ENCODE measurements around the gene KANSL1. TPM values are rescaled to one million over a fixed set of nuclear protein-coding genes. Genes with fewer than 3 reads are reported as not detected.

The KANSL1 gene
- total RNA-seq, 4 donors from 2014 or later = 91.3 to 120 (median 105) TPM

- DNase-seq (ENCODE audit: low spot score in 2 of 2) = no peak
- H3K9me3 ChIP-seq = no peaks in the 10 kb centered on the region
- no peaks in the 10 kb centered on the region for H3K27me3 ChIP-seq
- no peak overlapping the region for H3K27ac ChIP-seq
- no peak overlapping the region for H3K4me3 ChIP-seq
- TF ChIP-seq CTCF (IDR thresholded peaks at IDR 0.05) = no peak
- no peak for TF ChIP-seq POLR2A (IDR thresholded peaks at IDR 0.05)
- no peak for TF ChIP-seq EP300 (IDR thresholded peaks at IDR 0.05)
- H3K4me1 ChIP-seq = peaks cover 0 to 32% (median 6%) of the 10 kb centered on the region in 4 donors
- 84% methylated on average over 6 of the region's 6 CpGs for WGBS, 2 donors
- peaks cover 0 to 22% (median 0%) of the 10 kb centered on the region in 3 donors for H3K36me3 ChIP-seq
Measured at GRCh38 chr17:46059486-46059885, 133.7 kb downstream of the KANSL1 start.

GRCh38 chr17:46057366-46057765, 135.9 kb downstream of the KANSL1 start:
- TF ChIP-seq EP300 (IDR thresholded peaks at IDR 0.05) (no peak), POLR2A (IDR thresholded peaks at IDR 0.05) (no peak), CTCF (IDR thresholded peaks at IDR 0.05) (no peak)
- Histone ChIP-seq H3K36me3 (peaks cover 0 to 25% (median 0%) of the 10 kb centered on the region in 3 donors), H3K27ac (peak overlapping the region in 1 of 4 donors; percentile 30), H3K9me3 (no peaks in the 10 kb centered on the region), H3K27me3 (no peaks in the 10 kb centered on the region), H3K4me1 (peaks cover 0 to 22% (median 6%) of the 10 kb centered on the region in 4 donors), H3K4me3 (no peak overlapping the region)
- DNase-seq (ENCODE audit: low spot score in 2 of 2) = no peak
- WGBS, 2 donors = 83 to 86% methylated on average over 4 of the region's 4 CpGs

GRCh38 chr17:46056800-46057304, 136.4 kb downstream of the KANSL1 start:
- no peaks in the 10 kb centered on the region for H3K9me3 ChIP-seq
- H3K27me3 ChIP-seq = no peaks in the 10 kb centered on the region
- H3K36me3 ChIP-seq = peaks cover 0 to 23% (median 0%) of the 10 kb centered on the region in 3 donors
- TF ChIP-seq EP300 (IDR thresholded peaks at IDR 0.05) (no peak), CTCF (IDR thresholded peaks at IDR 0.05) (no peak), POLR2A (IDR thresholded peaks at IDR 0.05) (no peak)
- peaks cover 0 to 28% (median 6%) of the 10 kb centered on the region in 4 donors for H3K4me1 ChIP-seq
- WGBS, 2 donors = 46 to 51% methylated on average over 4 of the region's 4 CpGs
- no peak for DNase-seq (ENCODE audit: low spot score in 2 of 2)
- H3K4me3 ChIP-seq = no peak overlapping the region
- H3K27ac ChIP-seq = peak overlapping the region in 1 of 4 donors; percentile 30

- Histone ChIP-seq H3K4me3 (no peak overlapping the region), H3K9me3 (no peaks in the 10 kb centered on the region), H3K4me1 (peaks cover 0 to 29% (median 6%) of the 10 kb centered on the region in 4 donors), H3K36me3 (peaks cover 3 to 36% (median 7%) of the 10 kb centered on the region in 3 donors), H3K27ac (no peak overlapping the region), H3K27me3 (no peaks in the 10 kb centered on the region)
- WGBS, 2 donors = 95% methylated on average over 8 of the region's 8 CpGs
- no peak for DNase-seq (ENCODE audit: low spot score in 2 of 2)
- TF ChIP-seq POLR2A (IDR thresholded peaks at IDR 0.05) (no peak), EP300 (IDR thresholded peaks at IDR 0.05) (no peak), CTCF (IDR thresholded peaks at IDR 0.05) (no peak)
Measured at GRCh38 chr17:46053911-46054534, 139.2 kb downstream of the KANSL1 start.

GRCh38 chr17:46049656-46050055, 143.6 kb downstream of the KANSL1 start:
- Histone ChIP-seq H3K9me3 (no peaks in the 10 kb centered on the region), H3K4me1 (peaks cover 0 to 26% (median 0%) of the 10 kb centered on the region in 4 donors), H3K27ac (no peak overlapping the region), H3K36me3 (peaks cover 3 to 74% (median 7%) of the 10 kb centered on the region in 3 donors), H3K27me3 (no peaks in the 10 kb centered on the region), H3K4me3 (no peak overlapping the region)
- DNase-seq (ENCODE audit: low spot score in 2 of 2) = no peak
- no peak for TF ChIP-seq CTCF (IDR thresholded peaks at IDR 0.05)
- TF ChIP-seq POLR2A (IDR thresholded peaks at IDR 0.05) = no peak
- no peak for TF ChIP-seq EP300 (IDR thresholded peaks at IDR 0.05)
- WGBS, 2 donors = 90 to 94% methylated on average over 5 of the region's 5 CpGs
